H1 (cell line): Measurements from ENCODE around the gene DCLK1. TPM values are rescaled to one million over a fixed set of nuclear protein-coding genes. Genes with fewer than 3 reads are reported as not detected.

ENCODE experiments used
- CBX5 ChIP-seq: fragments of 300-800, 300-1000 bp; sonication (generic); IDR thresholded peaks from 2 replicates; pipeline ENCODE4 v1.7.1; 2016; ENCODE audit warnings: antibody characterized with exemption, low read length, low read depth
- CHD1 ChIP-seq: IDR thresholded peaks from 2 replicates; pipeline ENCODE4 v1.6.1; 2012; ENCODE audit warnings: low read depth, low read length, improper control_type of control experiment
- EGR1 ChIP-seq: IDR thresholded peaks from 2 replicates; pipeline ENCODE4 v1.6.1; 2011; ENCODE audit warnings: low read depth, low read length, borderline replicate concordance
- GABPA ChIP-seq: IDR thresholded peaks from 2 replicates; pipeline ENCODE4 v1.6.1; 2011; ENCODE audit warnings: mild to moderate bottlenecking, low read length, moderate library complexity, borderline replicate concordance; ENCODE audit not compliant: insufficient read depth
- PHF8 ChIP-seq: fragments of 200-600 bp; sonication (generic); conservative IDR thresholded peaks from 2 replicates; pipeline ENCODE4 v1.7.1; 2012; ENCODE audit warnings: low read depth, mild to moderate bottlenecking, inconsistent platforms, low read length, moderate library complexity
- RAD21 ChIP-seq, 2 experiments: IDR thresholded peaks in 1 of 2; conservative IDR thresholded peaks in 1 of 2; 2 replicates each; pipeline ENCODE4 v1.6.1; 2011; ENCODE audit warnings: low read depth in 2 of 2, low read length in 2 of 2, improper control_type of control experiment in 1 of 2, inconsistent platforms in 1 of 2, mild to moderate bottlenecking in 1 of 2, moderate library complexity in 1 of 2
- SIN3A ChIP-seq, 2 experiments: IDR thresholded peaks in 1 of 2; conservative IDR thresholded peaks in 1 of 2; 2 replicates each; pipeline ENCODE4 v1.6.1; 2011 to 2012; ENCODE audit warnings: low read length in 2 of 2, improper control_type of control experiment in 1 of 2, low read depth in 1 of 2, mild to moderate bottlenecking in 1 of 2
- SRF ChIP-seq: IDR thresholded peaks from 2 replicates; pipeline ENCODE4 v1.6.1; 2011; ENCODE audit warnings: mild to moderate bottlenecking, low read depth, low read length, moderate library complexity
- polyA plus RNA-seq, 7 experiments: library from polyadenylated mRNA; depleted of rRNA in 3 of 7; stranded (reverse) in 5 of 7; unstranded in 2 of 7; fragments of >200 nt in 5 of 7; fragments of 200-250 nt in 2 of 7; gene quantifications; 1 replicate in 5 of 7; 2 replicates in 1 of 7; 4 replicates in 1 of 7; pipeline versions ENCODE4 v1.2.1 to v1.2.3, GENCODE V29; 2011 to 2013; ENCODE audit warnings: missing spikeins in 2 of 7, mixed read lengths in 2 of 7
- total RNA-seq: library from RNA; stranded (reverse); fragmentation: NEBNext Ultra II Directional; extraction: Animal tissue kit (Norgen Biotek cat#: 25700); gene quantifications from 2 replicates; pipeline ENCODE4 v1.2.1, GENCODE V29; 2021
- TF ChIP-seq, protein P1 (sequence below): fragments of 300-600 bp; sonication (generic); IDR thresholded peaks from 2 replicates; pipeline ENCODE4 v1.7.1; 2012; ENCODE audit warnings: low read length, moderate library complexity, mild to moderate bottlenecking, inconsistent platforms; ENCODE audit not compliant: insufficient replicate concordance

DCLK1 gene
- total and polyA plus RNA-seq, 2 of the 8 experiments (the other 6 are each of a cell fraction or from before 2014, with no cell fraction given), result 22.8 to 41.0 TPM

DNA sequence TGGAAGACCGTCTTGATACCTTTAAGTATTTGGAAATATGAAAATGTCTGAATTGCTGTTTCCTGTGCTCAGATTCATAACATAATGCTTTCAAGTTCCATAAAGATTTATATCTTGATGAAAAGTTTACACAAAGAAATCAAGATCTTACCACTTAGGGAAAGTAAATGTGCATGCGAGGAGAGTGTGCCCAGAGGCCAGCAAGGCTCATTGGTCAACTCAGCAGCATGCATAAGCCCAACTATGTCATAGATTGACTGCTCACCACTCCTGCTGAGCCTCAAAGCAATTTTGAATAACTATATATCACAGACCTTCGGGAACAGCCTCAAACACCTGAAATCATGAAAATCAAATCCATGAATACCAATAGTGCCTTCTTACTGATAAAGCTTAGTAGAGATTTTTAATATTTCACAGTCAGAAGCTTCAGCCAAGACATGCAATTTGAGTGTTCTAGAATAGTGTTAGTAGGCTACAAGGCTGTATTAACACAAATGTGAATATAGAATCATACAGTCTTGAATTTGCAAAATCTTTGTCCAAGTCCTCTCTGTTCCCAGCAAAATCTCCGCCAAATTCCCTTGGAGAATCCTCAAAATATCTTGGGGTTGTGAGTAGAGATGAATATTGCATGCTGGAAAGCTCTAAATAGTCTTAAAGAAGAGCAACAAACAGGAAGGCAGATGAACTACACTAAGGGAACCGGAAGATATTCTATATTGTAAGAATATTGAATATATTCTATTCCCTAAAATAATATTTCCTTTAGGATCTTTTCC is 124.1 kb downstream of the DCLK1 start (continued):
- TF ChIP-seq, protein P1, sequence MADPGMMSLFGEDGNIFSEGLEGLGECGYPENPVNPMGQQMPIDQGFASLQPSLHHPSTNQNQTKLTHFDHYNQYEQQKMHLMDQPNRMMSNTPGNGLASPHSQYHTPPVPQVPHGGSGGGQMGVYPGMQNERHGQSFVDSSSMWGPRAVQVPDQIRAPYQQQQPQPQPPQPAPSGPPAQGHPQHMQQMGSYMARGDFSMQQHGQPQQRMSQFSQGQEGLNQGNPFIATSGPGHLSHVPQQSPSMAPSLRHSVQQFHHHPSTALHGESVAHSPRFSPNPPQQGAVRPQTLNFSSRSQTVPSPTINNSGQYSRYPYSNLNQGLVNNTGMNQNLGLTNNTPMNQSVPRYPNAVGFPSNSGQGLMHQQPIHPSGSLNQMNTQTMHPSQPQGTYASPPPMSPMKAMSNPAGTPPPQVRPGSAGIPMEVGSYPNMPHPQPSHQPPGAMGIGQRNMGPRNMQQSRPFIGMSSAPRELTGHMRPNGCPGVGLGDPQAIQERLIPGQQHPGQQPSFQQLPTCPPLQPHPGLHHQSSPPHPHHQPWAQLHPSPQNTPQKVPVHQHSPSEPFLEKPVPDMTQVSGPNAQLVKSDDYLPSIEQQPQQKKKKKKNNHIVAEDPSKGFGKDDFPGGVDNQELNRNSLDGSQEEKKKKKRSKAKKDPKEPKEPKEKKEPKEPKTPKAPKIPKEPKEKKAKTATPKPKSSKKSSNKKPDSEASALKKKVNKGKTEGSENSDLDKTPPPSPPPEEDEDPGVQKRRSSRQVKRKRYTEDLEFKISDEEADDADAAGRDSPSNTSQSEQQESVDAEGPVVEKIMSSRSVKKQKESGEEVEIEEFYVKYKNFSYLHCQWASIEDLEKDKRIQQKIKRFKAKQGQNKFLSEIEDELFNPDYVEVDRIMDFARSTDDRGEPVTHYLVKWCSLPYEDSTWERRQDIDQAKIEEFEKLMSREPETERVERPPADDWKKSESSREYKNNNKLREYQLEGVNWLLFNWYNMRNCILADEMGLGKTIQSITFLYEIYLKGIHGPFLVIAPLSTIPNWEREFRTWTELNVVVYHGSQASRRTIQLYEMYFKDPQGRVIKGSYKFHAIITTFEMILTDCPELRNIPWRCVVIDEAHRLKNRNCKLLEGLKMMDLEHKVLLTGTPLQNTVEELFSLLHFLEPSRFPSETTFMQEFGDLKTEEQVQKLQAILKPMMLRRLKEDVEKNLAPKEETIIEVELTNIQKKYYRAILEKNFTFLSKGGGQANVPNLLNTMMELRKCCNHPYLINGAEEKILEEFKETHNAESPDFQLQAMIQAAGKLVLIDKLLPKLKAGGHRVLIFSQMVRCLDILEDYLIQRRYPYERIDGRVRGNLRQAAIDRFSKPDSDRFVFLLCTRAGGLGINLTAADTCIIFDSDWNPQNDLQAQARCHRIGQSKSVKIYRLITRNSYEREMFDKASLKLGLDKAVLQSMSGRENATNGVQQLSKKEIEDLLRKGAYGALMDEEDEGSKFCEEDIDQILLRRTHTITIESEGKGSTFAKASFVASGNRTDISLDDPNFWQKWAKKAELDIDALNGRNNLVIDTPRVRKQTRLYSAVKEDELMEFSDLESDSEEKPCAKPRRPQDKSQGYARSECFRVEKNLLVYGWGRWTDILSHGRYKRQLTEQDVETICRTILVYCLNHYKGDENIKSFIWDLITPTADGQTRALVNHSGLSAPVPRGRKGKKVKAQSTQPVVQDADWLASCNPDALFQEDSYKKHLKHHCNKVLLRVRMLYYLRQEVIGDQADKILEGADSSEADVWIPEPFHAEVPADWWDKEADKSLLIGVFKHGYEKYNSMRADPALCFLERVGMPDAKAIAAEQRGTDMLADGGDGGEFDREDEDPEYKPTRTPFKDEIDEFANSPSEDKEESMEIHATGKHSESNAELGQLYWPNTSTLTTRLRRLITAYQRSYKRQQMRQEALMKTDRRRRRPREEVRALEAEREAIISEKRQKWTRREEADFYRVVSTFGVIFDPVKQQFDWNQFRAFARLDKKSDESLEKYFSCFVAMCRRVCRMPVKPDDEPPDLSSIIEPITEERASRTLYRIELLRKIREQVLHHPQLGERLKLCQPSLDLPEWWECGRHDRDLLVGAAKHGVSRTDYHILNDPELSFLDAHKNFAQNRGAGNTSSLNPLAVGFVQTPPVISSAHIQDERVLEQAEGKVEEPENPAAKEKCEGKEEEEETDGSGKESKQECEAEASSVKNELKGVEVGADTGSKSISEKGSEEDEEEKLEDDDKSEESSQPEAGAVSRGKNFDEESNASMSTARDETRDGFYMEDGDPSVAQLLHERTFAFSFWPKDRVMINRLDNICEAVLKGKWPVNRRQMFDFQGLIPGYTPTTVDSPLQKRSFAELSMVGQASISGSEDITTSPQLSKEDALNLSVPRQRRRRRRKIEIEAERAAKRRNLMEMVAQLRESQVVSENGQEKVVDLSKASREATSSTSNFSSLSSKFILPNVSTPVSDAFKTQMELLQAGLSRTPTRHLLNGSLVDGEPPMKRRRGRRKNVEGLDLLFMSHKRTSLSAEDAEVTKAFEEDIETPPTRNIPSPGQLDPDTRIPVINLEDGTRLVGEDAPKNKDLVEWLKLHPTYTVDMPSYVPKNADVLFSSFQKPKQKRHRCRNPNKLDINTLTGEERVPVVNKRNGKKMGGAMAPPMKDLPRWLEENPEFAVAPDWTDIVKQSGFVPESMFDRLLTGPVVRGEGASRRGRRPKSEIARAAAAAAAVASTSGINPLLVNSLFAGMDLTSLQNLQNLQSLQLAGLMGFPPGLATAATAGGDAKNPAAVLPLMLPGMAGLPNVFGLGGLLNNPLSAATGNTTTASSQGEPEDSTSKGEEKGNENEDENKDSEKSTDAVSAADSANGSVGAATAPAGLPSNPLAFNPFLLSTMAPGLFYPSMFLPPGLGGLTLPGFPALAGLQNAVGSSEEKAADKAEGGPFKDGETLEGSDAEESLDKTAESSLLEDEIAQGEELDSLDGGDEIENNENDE, result no peak
- TF ChIP-seq EGR1 (no peak), CBX5 (no peak), SRF (no peak), RAD21 (IDR thresholded peaks at IDR 0.05 in 1 of 2, conservative IDR thresholded peaks at IDR 0.05 in 1 of 2; ENCODE audit: low read depth in 2 of 2, low read length in 2 of 2) (no peak), GABPA (no peak), CHD1 (no peak), SIN3A (conservative IDR thresholded peaks at IDR 0.05 in 1 of 2, IDR thresholded peaks at IDR 0.05 in 1 of 2; ENCODE audit: low read depth in 1 of 2, low read length in 2 of 2) (no peak), PHF8 (no peak)
